ENCODE data around the gene SYNC.

- TF ChIP-seq, protein P1, sequence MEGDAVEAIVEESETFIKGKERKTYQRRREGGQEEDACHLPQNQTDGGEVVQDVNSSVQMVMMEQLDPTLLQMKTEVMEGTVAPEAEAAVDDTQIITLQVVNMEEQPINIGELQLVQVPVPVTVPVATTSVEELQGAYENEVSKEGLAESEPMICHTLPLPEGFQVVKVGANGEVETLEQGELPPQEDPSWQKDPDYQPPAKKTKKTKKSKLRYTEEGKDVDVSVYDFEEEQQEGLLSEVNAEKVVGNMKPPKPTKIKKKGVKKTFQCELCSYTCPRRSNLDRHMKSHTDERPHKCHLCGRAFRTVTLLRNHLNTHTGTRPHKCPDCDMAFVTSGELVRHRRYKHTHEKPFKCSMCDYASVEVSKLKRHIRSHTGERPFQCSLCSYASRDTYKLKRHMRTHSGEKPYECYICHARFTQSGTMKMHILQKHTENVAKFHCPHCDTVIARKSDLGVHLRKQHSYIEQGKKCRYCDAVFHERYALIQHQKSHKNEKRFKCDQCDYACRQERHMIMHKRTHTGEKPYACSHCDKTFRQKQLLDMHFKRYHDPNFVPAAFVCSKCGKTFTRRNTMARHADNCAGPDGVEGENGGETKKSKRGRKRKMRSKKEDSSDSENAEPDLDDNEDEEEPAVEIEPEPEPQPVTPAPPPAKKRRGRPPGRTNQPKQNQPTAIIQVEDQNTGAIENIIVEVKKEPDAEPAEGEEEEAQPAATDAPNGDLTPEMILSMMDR (IDR thresholded peaks at IDR 0.05 in 2 of 3, conservative IDR thresholded peaks at IDR 0.05 in 1 of 3; ENCODE audit: control insufficient read depth in 2 of 3, extremely low read depth in 1 of 3, insufficient read depth in 1 of 3, low read depth in 3 of 3, low read length in 3 of 3) = no peak
- no peak for TF ChIP-seq ETV6 (conservative IDR thresholded peaks at IDR 0.05 in 1 of 2, IDR thresholded peaks at IDR 0.05 in 1 of 2; ENCODE audit: borderline replicate concordance in 1 of 2, low read depth in 1 of 2)
These were observed 40.4 kb upstream of the SYNC start for GRCh38 chr1:32742956-32743355.

Data from GM12878 (cell line).